Measurements from ENCODE around the gene ANKRD33B.
A peak's percentile ranks its signal among the peaks of the same experiment; 100 is the strongest.
"Not testable (repeated sequence)": the region's sequence is repeated elsewhere in the genome, so short reads cannot be mapped to it uniquely, and the experiment has no call there.

The ANKRD33B gene

DNA sequence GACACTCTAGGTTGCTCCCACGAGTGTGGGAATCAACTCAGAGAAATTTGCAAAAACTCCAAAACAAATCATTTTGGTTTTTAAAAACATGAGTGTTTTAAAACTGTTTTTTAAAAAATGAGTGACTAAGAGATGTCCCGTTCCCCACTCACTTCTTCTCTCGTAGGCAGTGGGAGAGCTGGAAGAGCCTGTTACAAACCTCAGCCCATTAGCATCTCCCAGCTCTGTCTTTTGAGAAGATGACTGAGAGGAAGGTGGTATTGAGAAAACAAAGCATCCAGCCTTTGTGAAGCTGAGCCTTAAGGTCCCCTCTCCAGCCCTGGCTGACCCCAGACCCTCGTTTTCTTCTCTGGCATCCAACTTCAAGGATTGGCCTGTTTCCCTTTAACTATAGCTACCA, 4.7 kb upstream of the ANKRD33B start:
- no peak for DNase-seq (ENCODE audit: low read depth in 3 of 3)

- DNase-seq (ENCODE audit: low read depth in 3 of 3) = no peak
These were observed 4.0 kb upstream of the ANKRD33B start for GRCh38 chr5:10559871-10560270.

GRCh38 chr5:10562201-10563109, 1.4 kb upstream of the ANKRD33B start:
- no peak for DNase-seq (ENCODE audit: low read depth in 3 of 3)

- peak in 2 of 3 experiments; percentile 22 to 47 for DNase-seq (ENCODE audit: low read depth in 3 of 3)
These were observed 543 bp upstream of the ANKRD33B start for GRCh38 chr5:10563110-10563944.

DNA sequence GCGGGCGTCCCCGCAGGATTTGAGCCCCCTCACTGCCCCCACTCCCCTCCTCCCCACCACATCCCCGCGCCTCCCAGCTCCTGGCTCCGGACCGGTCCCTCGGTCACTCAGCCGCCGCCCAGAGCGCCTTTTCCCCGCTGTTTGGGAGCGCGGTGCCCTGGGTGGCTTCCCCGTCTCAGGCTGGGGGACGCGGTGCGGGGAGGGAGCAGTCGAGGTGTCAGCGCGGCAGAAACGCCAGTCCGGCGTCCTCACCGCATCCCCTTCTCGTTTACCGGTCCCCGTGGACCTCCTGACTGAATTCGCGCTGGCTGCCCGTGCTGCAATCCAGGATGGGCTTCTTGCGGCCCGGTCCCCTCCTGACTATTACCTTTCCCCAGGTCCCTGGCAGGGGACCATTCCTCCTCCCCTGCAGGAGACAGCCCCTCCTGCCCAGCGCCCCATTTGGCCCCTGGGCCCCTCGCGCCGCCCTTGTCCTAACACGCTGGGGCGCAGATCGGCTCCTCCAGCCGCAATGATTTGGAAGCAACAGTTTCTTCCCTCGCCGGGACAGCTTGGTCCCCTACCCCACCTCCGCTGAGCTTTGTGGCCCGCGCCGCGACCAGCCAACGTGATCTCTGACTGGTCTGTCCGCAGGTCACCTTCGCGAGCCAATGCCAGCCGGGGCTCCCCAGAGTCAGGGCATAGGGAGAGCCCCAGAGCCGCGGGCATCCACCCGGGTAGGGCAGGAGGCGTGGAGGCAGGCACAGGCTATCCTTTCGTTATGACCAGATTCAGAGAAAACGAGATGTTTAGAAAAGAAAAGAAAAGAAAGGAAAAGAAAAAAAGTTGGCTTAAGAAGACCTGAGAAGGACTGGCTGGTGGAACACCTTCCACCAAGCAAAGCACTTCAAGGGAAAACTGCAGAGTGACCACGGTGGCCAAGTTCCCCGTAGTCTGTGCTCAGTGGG, 1.2 kb downstream of the ANKRD33B start:
- DNase-seq (ENCODE audit: low read depth in 3 of 3) = peak in 1 of 3 experiments; percentile 14

GRCh38 chr5:10565785-10566542, 2.1 kb downstream of the ANKRD33B start:
- DNase-seq (ENCODE audit: low read depth in 3 of 3) = no peak

- no peak for DNase-seq (ENCODE audit: low read depth in 3 of 3)
These were observed 2.7 kb downstream of the ANKRD33B start for GRCh38 chr5:10566543-10567068.

DNA sequence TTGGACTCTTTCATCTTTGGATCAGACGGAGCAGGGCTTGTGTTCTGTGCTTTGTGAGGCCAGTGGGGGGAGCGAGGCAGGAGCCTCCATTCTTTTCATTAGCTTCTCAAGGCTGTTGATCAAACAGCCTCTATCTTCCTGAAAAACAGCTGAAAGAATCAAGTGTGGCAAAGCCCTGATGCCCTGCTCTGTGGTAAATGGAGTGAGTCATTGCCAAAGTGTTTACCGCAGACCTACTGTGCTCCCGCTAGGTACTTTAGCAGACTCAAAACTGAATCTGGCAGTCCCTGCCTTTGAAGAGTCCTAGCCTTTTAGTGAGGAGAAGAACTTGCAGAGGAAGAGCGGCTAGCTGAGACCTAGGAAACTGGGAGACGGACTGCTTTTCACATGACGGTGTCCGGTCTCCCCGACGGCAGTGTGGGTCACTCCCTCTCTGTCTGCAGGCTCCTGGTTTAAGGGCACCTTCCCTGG, 3.3 kb downstream of the ANKRD33B start:
- DNase-seq (ENCODE audit: low read depth in 3 of 3) = no peak

- no peak for DNase-seq (ENCODE audit: low read depth in 3 of 3)
These were observed 4.0 kb downstream of the ANKRD33B start for GRCh38 chr5:10567781-10568321.

- DNase-seq (ENCODE audit: low read depth in 3 of 3) = not testable (repeated sequence)
These were observed 6.7 kb downstream of the ANKRD33B start for GRCh38 chr5:10570540-10570939.

- DNase-seq (ENCODE audit: low read depth in 3 of 3) = no peak
These were observed 8.6 kb downstream of the ANKRD33B start for GRCh38 chr5:10572451-10572850.

DNA sequence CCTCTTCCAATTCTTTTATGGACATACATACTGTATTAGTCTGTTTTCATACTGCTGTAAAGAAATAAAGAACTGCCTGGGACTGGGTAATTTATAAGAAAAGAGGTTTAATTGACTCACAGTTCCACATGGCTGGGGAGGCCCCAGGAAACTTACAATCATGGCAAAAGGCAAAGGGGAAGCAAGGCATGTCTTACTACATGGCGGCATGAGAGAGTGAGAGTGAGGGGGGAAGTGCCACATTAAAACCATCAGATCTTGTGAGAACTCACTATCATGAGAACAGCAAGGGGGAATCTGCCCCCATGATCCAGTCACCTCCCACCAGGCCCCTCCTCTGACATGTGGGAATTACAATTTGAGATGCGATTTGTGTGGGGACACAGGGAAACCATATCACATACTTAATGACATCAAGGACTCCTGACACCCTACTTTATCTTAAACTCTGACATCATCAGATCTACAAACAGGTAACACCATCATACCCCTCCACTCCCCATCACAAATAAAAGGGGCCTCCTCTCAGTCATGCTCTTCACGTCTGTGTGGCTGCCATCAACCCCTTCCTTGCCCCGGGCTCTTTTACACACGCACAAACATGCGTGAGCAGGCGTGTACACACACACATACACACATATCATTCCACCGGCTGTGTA, 9.7 kb downstream of the ANKRD33B start:
- no peak for DNase-seq (ENCODE audit: low read depth in 3 of 3)

- not testable (repeated sequence) for DNase-seq (ENCODE audit: low read depth in 3 of 3)
These were observed 11.0 kb downstream of the ANKRD33B start for GRCh38 chr5:10574879-10575278.

DNA sequence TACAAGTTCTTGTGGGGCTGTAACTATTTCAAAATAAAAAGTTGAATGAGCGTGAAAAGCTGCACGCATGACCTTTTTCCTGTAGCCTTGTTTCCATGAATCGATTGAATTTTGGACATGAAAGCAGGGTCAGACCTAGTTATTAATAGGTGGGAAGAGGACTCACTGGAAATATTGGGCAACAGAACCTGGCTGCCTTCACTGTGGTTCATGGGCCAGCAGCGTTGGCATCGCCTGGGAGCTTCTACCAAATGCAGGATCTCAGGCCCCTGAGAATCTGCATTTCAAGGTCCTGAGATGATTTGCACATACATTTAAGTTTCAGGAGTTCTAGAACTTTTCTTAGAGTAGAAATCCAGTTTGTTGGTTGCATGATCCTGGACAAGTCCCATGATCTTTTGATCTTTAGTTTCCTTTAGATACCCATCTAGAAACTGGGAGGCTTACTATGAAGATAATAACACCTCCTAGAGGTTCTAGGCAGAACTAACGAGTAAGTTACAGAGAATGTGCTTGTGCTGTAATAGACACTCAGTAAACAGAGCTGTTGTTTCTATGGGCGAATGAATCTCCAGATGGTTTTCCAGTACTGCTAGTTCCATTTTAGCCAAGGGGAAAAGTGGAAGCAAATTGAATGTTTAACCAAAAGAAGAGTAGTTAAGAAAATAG, 12.4 kb downstream of the ANKRD33B start:
- no peak for DNase-seq (ENCODE audit: low read depth in 3 of 3)

GRCh38 chr5:10576790-10577189, 12.9 kb downstream of the ANKRD33B start:
- DNase-seq (ENCODE audit: low read depth in 3 of 3) = no peak

GRCh38 chr5:10577371-10578292, 13.8 kb downstream of the ANKRD33B start:
- DNase-seq (ENCODE audit: low read depth in 3 of 3) = no peak

- no peak for DNase-seq (ENCODE audit: low read depth in 3 of 3)
These were observed 14.4 kb downstream of the ANKRD33B start for GRCh38 chr5:10578293-10578665.

GRCh38 chr5:10578869-10579268, 15.0 kb downstream of the ANKRD33B start:
- DNase-seq (ENCODE audit: low read depth in 3 of 3) = no peak
